T-helper 17 cell (primary cell): Measurements from ENCODE around the gene PLCB3. TPM values are rescaled to one million over a fixed set of nuclear protein-coding genes. Genes with fewer than 3 reads are reported as not detected.

Experiments
- ATAC-seq: fragments of 150-1000 bp; cut with Tn5 transposase; 2 replicates; pipeline ENCODE4 v1.10.0; 2021; ENCODE audit warnings: mild to moderate bottlenecking, moderate library complexity
- DNase-seq, 3 donors: peaks; one replicate each; pipeline versions ENCODE4 v3.0.0 to v3.0.0-alpha.2; 2020 to 2021
- H3K9me3 ChIP-seq: one replicate; pipeline ENCODE4 v1.7.0; 2013; ENCODE audit warnings: low read length, mild to moderate bottlenecking; ENCODE audit not compliant: control insufficient read depth, poor library complexity, severe bottlenecking
- H3K27ac Mint-ChIP-seq: one replicate; pipeline ENCODE4 v1.8.0; 2022; ENCODE audit warnings: mild to moderate bottlenecking, moderate library complexity, mixed read lengths
- H3K27me3 Mint-ChIP-seq: one replicate; pipeline ENCODE4 v1.8.0; 2022; ENCODE audit warnings: mixed read lengths
- H3K36me3 Mint-ChIP-seq: one replicate; pipeline ENCODE4 v1.8.0; 2022; ENCODE audit warnings: low read depth, mixed read lengths
- H3K4me1 Mint-ChIP-seq: one replicate; pipeline ENCODE4 v1.8.0; 2022; ENCODE audit warnings: mild to moderate bottlenecking, mixed read lengths
- H3K4me3 Mint-ChIP-seq: one replicate; pipeline ENCODE4 v1.8.0; 2022; ENCODE audit warnings: mild to moderate bottlenecking, moderate library complexity, mixed read lengths
- total RNA-seq, 4 donors: library from RNA in 2 of 4; stranded (reverse) in 2 of 4; gene quantifications; one replicate each; pipeline ENCODE4 v1.2.3 and lab custom pipeline; 2022 to 2026

Gene PLCB3
- total RNA-seq, result 1 to 10 TPM; 5.9 TPM
- 13.6 to 39.3 reads per million in 2 donors for total RNA-seq (lab: John Stamatoyannopoulos, UW)

- H3K4me3 Mint-ChIP-seq, result peak within 1 kb of the TSS; percentile 94
- ATAC-seq, result peak; percentile 65
- H3K27ac Mint-ChIP-seq, result peak within 1 kb of the TSS; percentile 86
- no peaks in the 10 kb centered on the region for H3K27me3 Mint-ChIP-seq
- peaks cover 13% of the 10 kb centered on the region for H3K4me1 Mint-ChIP-seq
- H3K36me3 Mint-ChIP-seq, result no peaks in the 10 kb centered on the region
- DNase-seq, result peak; percentile 65 to 69 (median 68)
- no peaks in the 10 kb centered on the region for H3K9me3 ChIP-seq
Observed at GRCh38 chr11:64251016-64251752, at the start of gene PLCB3. TSS of gene PLCB3 (plus strand) at chr11:64251530. CDS start at chr11:64251650, 120 bp downstream.

GRCh38 chr11:64201543-64201942 lies 49.8 kb upstream of the PLCB3 start:
- peak overlapping the region; percentile 37 for H3K27ac Mint-ChIP-seq
- H3K36me3 Mint-ChIP-seq, result peaks cover 11% of the 10 kb centered on the region

GRCh38 chr11:64202992-64203391 lies 48.3 kb upstream of the PLCB3 start:
- Mint-ChIP-seq H3K36me3 (peaks cover 11% of the 10 kb centered on the region), H3K27ac (no peak overlapping the region), H3K27me3 (no peaks in the 10 kb centered on the region), H3K4me3 (no peak overlapping the region), H3K4me1 (peaks cover 20% of the 10 kb centered on the region)
- H3K9me3 ChIP-seq, result no peaks in the 10 kb centered on the region
- DNase-seq (no peak), ATAC-seq (no peak)

More at GRCh38 chr11:64201543-64201942, 49.8 kb upstream of the PLCB3 start:
- no peaks in the 10 kb centered on the region for H3K9me3 ChIP-seq
- DNase-seq (no peak), ATAC-seq (no peak)
- H3K4me1 Mint-ChIP-seq, result peaks cover 19% of the 10 kb centered on the region
- no peaks in the 10 kb centered on the region for H3K27me3 Mint-ChIP-seq
- no peak overlapping the region for H3K4me3 Mint-ChIP-seq

- no peak for ATAC-seq
Observed at GRCh38 chr11:64203421-64204079, 47.8 kb upstream of the PLCB3 start.

GRCh38 chr11:64204080-64204440 lies 47.3 kb upstream of the PLCB3 start:
- Mint-ChIP-seq H3K27me3 (no peaks in the 10 kb centered on the region), H3K4me1 (peaks cover 28% of the 10 kb centered on the region), H3K4me3 (no peak overlapping the region), H3K36me3 (peaks cover 11% of the 10 kb centered on the region), H3K27ac (peak overlapping the region; percentile 90)
- ATAC-seq, result no peak
- H3K9me3 ChIP-seq, result no peaks in the 10 kb centered on the region
- DNase-seq, result no peak

More at GRCh38 chr11:64203421-64204079, 47.8 kb upstream of the PLCB3 start:
- no peak for DNase-seq
- Mint-ChIP-seq H3K36me3 (peaks cover 11% of the 10 kb centered on the region), H3K4me3 (no peak overlapping the region), H3K4me1 (peaks cover 24% of the 10 kb centered on the region), H3K27me3 (no peaks in the 10 kb centered on the region), H3K27ac (no peak overlapping the region)
- no peaks in the 10 kb centered on the region for H3K9me3 ChIP-seq

- peak; percentile 72 for ATAC-seq
- H3K9me3 ChIP-seq, result no peaks in the 10 kb centered on the region
- Mint-ChIP-seq H3K27ac (peak overlapping the region; percentile 90), H3K36me3 (peaks cover 11% of the 10 kb centered on the region), H3K27me3 (no peaks in the 10 kb centered on the region), H3K4me3 (peak overlapping the region; percentile 75), H3K4me1 (peaks cover 32% of the 10 kb centered on the region)
- peak; percentile 64 to 80 (median 72) for DNase-seq
Observed at GRCh38 chr11:64204464-64204989, 46.8 kb upstream of the PLCB3 start.

- peak within 1 kb of the TSS; percentile 92 for H3K4me3 Mint-ChIP-seq
- H3K9me3 ChIP-seq, result no peaks in the 10 kb centered on the region
- peaks cover 36% of the 10 kb centered on the region for H3K4me1 Mint-ChIP-seq
- peak; percentile 35 to 56 (median 48) for DNase-seq
- H3K27me3 Mint-ChIP-seq, result no peaks in the 10 kb centered on the region
- ATAC-seq, result peak; percentile 67
- H3K27ac Mint-ChIP-seq, result peak within 1 kb of the TSS; percentile 90
- H3K36me3 Mint-ChIP-seq, result peaks cover 10% of the 10 kb centered on the region
Observed at GRCh38 chr11:64206457-64207255, 44.7 kb upstream of the PLCB3 start, which contains the start of gene FERMT3. TSS of gene FERMT3 (plus strand) at chr11:64206721. CDS start at chr11:64207365, 644 bp downstream.

GRCh38 chr11:64207256-64208085 lies 43.9 kb upstream of the PLCB3 start:
- Mint-ChIP-seq H3K27ac (peak overlapping the region; percentile 90), H3K4me3 (peak overlapping the region; percentile 92), H3K27me3 (no peaks in the 10 kb centered on the region), H3K4me1 (peaks cover 39% of the 10 kb centered on the region), H3K36me3 (peaks cover 10% of the 10 kb centered on the region)
- peak; percentile 35 to 51 (median 46) for DNase-seq
- no peaks in the 10 kb centered on the region for H3K9me3 ChIP-seq
- ATAC-seq, result peak; percentile 68

- H3K27ac Mint-ChIP-seq, result peak overlapping the region; percentile 90
- H3K4me3 Mint-ChIP-seq, result peak overlapping the region; percentile 92
- no peak for DNase-seq
- peaks cover 8% of the 10 kb centered on the region for H3K36me3 Mint-ChIP-seq
- ATAC-seq, result no peak
- H3K9me3 ChIP-seq, result no peaks in the 10 kb centered on the region
- no peaks in the 10 kb centered on the region for H3K27me3 Mint-ChIP-seq
- peaks cover 40% of the 10 kb centered on the region for H3K4me1 Mint-ChIP-seq
Observed at GRCh38 chr11:64208086-64208795, 43.1 kb upstream of the PLCB3 start.

- Mint-ChIP-seq H3K27me3 (no peaks in the 10 kb centered on the region), H3K4me1 (peaks cover 42% of the 10 kb centered on the region), H3K27ac (peak overlapping the region; percentile 90), H3K4me3 (peak overlapping the region; percentile 92), H3K36me3 (peaks cover 8% of the 10 kb centered on the region)
- no peak for DNase-seq
- no peaks in the 10 kb centered on the region for H3K9me3 ChIP-seq
- no peak for ATAC-seq
Observed at GRCh38 chr11:64208796-64209562, 42.4 kb upstream of the PLCB3 start.

GRCh38 chr11:64209563-64209843 lies 41.8 kb upstream of the PLCB3 start:
- Mint-ChIP-seq H3K36me3 (peaks cover 6% of the 10 kb centered on the region), H3K27me3 (no peaks in the 10 kb centered on the region), H3K27ac (peak overlapping the region; percentile 90), H3K4me1 (peaks cover 40% of the 10 kb centered on the region), H3K4me3 (peak overlapping the region; percentile 21)
- DNase-seq (no peak), ATAC-seq (no peak)
- H3K9me3 ChIP-seq, result no peaks in the 10 kb centered on the region
